HCT116 (cell line): ENCODE results near the gene CCL13.

Experiments
- ATF3 ChIP-seq: IDR thresholded peaks from 2 replicates; pipeline ENCODE4 v1.6.1; 2012
- CBX3 ChIP-seq: IDR thresholded peaks from 2 replicates; pipeline ENCODE4 v1.6.1; 2012; ENCODE audit warnings: low read depth
- CTCF ChIP-seq, 3 experiments: fragments of 200-600 bp in 1 of 3; sonication (generic) in 1 of 3; IDR thresholded peaks in 2 of 3; conservative IDR thresholded peaks in 1 of 3; 2 replicates each; pipeline ENCODE4 v1.5.1; 2012 to 2017; ENCODE audit warnings: low read depth in 2 of 3, low read length in 2 of 3, antibody characterized with exemption in 1 of 3, borderline replicate concordance in 1 of 3, control low read depth in 1 of 3, mild to moderate bottlenecking in 1 of 3, mixed read lengths in 1 of 3, mixed run types in 1 of 3, moderate library complexity in 1 of 3; ENCODE audit not compliant: insufficient read depth in 1 of 3
- EZH2 ChIP-seq: fragments of 200-600 bp; sonication (generic); IDR thresholded peaks from 2 replicates; pipeline ENCODE4 v1.6.1; 2017; ENCODE audit warnings: antibody characterized with exemption, mixed run types
- JUND ChIP-seq: IDR thresholded peaks from 2 replicates; pipeline ENCODE4 v1.6.1; 2012
- MAX ChIP-seq: IDR thresholded peaks from 2 replicates; pipeline ENCODE4 v1.6.1; 2012
- POLR2A ChIP-seq: IDR thresholded peaks from 2 replicates; pipeline ENCODE4 v1.7.0; 2011; ENCODE audit warnings: borderline replicate concordance; ENCODE audit not compliant: insufficient read depth, insufficient read length; ENCODE audit errors: extremely low read depth
- POLR2AphosphoS5 ChIP-seq: IDR thresholded peaks from 2 replicates; pipeline ENCODE4 v1.6.1; 2011; ENCODE audit warnings: mild to moderate bottlenecking, low read depth, low read length, moderate library complexity
- RAD21 ChIP-seq: IDR thresholded peaks from 2 replicates; pipeline ENCODE4 v1.6.1; 2012; ENCODE audit warnings: low read depth, mild to moderate bottlenecking
- REST ChIP-seq: IDR thresholded peaks from 2 replicates; pipeline ENCODE4 v1.6.1; 2012; ENCODE audit warnings: low read depth
- SP1 ChIP-seq: IDR thresholded peaks from 2 replicates; pipeline ENCODE4 v1.6.1; 2012; ENCODE audit warnings: low read depth
- ZBTB33 ChIP-seq: IDR thresholded peaks from 2 replicates; pipeline ENCODE4 v1.6.1; 2011; ENCODE audit warnings: mild to moderate bottlenecking, low read length, moderate library complexity; ENCODE audit not compliant: insufficient replicate concordance; ENCODE audit errors: extremely low read depth
- ZFX ChIP-seq: fragments of 450-650 bp; IDR thresholded peaks from 2 replicates; pipeline ENCODE4 v1.6.1; 2017

- TF ChIP-seq CTCF (IDR thresholded peaks at IDR 0.05 in 2 of 3, conservative IDR thresholded peaks at IDR 0.05 in 1 of 3; ENCODE audit: borderline replicate concordance in 1 of 3, insufficient read depth in 1 of 3, low read depth in 2 of 3, low read length in 2 of 3) (no peak), REST (no peak), EZH2 (no peak), MAX (no peak), RAD21 (no peak), ATF3 (no peak), CBX3 (no peak), POLR2A (no peak), ZBTB33 (no peak), SP1 (no peak), ZFX (no peak), POLR2AphosphoS5 (no peak), JUND (no peak)
Observed at GRCh38 chr17:34307110-34307509, 49.2 kb upstream of the CCL13 start.
